ENCODE measurements around the gene NAPG. TPM values are rescaled to one million over a fixed set of nuclear protein-coding genes. Genes with fewer than 3 reads are reported as not detected.

Gene NAPG
- total RNA-seq, 1 donor from 2014 or later: 33.2 TPM

DNA sequence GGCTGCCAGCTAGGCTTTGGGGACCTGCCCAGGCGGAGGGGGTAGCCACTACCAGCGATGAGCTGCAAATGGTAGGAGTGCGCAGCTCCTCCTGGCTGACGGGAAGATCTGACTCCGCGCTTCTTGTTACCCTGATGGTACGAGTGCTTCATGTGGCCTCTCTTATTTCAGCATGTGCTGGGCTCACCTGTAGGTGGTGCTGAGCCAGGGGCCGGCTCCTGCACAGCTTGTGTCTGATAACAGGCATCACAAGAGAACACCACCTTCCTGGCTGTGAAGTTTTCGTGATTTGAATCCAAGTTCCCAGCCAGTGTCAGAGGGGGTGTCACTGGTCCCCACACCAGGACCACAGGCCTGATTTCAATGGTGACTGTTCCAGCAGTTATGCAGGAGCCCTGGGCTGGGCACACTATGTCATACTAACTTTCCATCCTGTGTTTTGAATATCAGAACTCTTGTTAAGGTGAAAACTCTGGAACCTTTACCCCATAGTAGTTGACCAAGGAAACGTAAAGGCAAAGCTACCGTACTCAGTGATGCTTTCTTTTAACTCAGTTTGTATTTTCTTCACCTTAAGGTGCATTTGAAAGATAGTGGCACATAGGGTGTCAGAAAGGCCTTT, 43.4 kb upstream of the NAPG start:
- Histone ChIP-seq H3K79me2 (ENCODE audit: insufficient read depth, low read length) (no peaks in the 10 kb centered on the region), H3K4me1 (ENCODE audit: insufficient read depth, low read length) (no peaks in the 10 kb centered on the region), H4K20me1 (ENCODE audit: insufficient read depth, low read length) (no peaks in the 10 kb centered on the region), H3K9ac (ENCODE audit: low read length) (no peak overlapping the region), H3K27ac (ENCODE audit: low read depth, low read length) (no peak overlapping the region), H3K27me3 (ENCODE audit: insufficient read depth, low read length) (peaks cover 2% of the 10 kb centered on the region), H2AFZ (ENCODE audit: low read depth, low read length) (no peak overlapping the region), H3K4me3 (ENCODE audit: insufficient read depth, low read depth, low read length) (no peak overlapping the region), H3K4me2 (ENCODE audit: low read length) (no peak overlapping the region), H3K36me3 (ENCODE audit: insufficient read depth, low read length) (no peaks in the 10 kb centered on the region), H3K9me3 (ENCODE audit: insufficient read depth, low read depth, low read length) (no peaks in the 10 kb centered on the region)
- no peak for DNase-seq (ENCODE audit: low read depth)
- Mint-ChIP-seq H3K27me3 (ENCODE audit: low read depth, unreplicated experiment) (peaks cover 3% of the 10 kb centered on the region), H3K4me3 (ENCODE audit: unreplicated experiment) (no peak overlapping the region), H3K9me3 (ENCODE audit: unreplicated experiment) (peaks cover 8% of the 10 kb centered on the region), H3K4me1 (ENCODE audit: low read depth, unreplicated experiment) (no peaks in the 10 kb centered on the region), H3K36me3 (ENCODE audit: low read depth, unreplicated experiment) (no peaks in the 10 kb centered on the region), H3K27ac (ENCODE audit: unreplicated experiment) (no peak overlapping the region)
- no peak for FAIRE-seq
- TF ChIP-seq EZH2 (IDR thresholded peaks at IDR 0.05; ENCODE audit: insufficient read depth, low read length): no peak
- TF ChIP-seq, protein P1, sequence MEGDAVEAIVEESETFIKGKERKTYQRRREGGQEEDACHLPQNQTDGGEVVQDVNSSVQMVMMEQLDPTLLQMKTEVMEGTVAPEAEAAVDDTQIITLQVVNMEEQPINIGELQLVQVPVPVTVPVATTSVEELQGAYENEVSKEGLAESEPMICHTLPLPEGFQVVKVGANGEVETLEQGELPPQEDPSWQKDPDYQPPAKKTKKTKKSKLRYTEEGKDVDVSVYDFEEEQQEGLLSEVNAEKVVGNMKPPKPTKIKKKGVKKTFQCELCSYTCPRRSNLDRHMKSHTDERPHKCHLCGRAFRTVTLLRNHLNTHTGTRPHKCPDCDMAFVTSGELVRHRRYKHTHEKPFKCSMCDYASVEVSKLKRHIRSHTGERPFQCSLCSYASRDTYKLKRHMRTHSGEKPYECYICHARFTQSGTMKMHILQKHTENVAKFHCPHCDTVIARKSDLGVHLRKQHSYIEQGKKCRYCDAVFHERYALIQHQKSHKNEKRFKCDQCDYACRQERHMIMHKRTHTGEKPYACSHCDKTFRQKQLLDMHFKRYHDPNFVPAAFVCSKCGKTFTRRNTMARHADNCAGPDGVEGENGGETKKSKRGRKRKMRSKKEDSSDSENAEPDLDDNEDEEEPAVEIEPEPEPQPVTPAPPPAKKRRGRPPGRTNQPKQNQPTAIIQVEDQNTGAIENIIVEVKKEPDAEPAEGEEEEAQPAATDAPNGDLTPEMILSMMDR (IDR thresholded peaks at IDR 0.05; ENCODE audit: insufficient read depth, low read depth, low read length): no peak

GRCh38 chr18:10482985-10483949, 42.6 kb upstream of the NAPG start:
- FAIRE-seq (no peak), DNase-seq (ENCODE audit: low read depth) (no peak)
- Histone ChIP-seq H3K9me3 (ENCODE audit: insufficient read depth, low read depth, low read length) (no peaks in the 10 kb centered on the region), H3K36me3 (ENCODE audit: insufficient read depth, low read length) (no peaks in the 10 kb centered on the region), H3K9ac (ENCODE audit: low read length) (no peak overlapping the region), H4K20me1 (ENCODE audit: insufficient read depth, low read length) (no peaks in the 10 kb centered on the region), H3K4me1 (ENCODE audit: insufficient read depth, low read length) (no peaks in the 10 kb centered on the region), H3K4me3 (ENCODE audit: insufficient read depth, low read depth, low read length) (no peak overlapping the region), H3K4me2 (ENCODE audit: low read length) (no peak overlapping the region), H3K79me2 (ENCODE audit: insufficient read depth, low read length) (no peaks in the 10 kb centered on the region), H3K27me3 (ENCODE audit: insufficient read depth, low read length) (peaks cover 2% of the 10 kb centered on the region), H3K27ac (ENCODE audit: low read depth, low read length) (no peak overlapping the region), H2AFZ (ENCODE audit: low read depth, low read length) (no peak overlapping the region)
- TF ChIP-seq, protein P1 (IDR thresholded peaks at IDR 0.05; ENCODE audit: insufficient read depth, low read depth, low read length): no peak
- TF ChIP-seq EZH2 (IDR thresholded peaks at IDR 0.05; ENCODE audit: insufficient read depth, low read length): no peak
- H3K27ac Mint-ChIP-seq (ENCODE audit: unreplicated experiment): no peak overlapping the region
- no peaks in the 10 kb centered on the region for H3K36me3 Mint-ChIP-seq (ENCODE audit: low read depth, unreplicated experiment)
- no peak overlapping the region for H3K4me3 Mint-ChIP-seq (ENCODE audit: unreplicated experiment)
- peaks cover 3% of the 10 kb centered on the region for H3K27me3 Mint-ChIP-seq (ENCODE audit: low read depth, unreplicated experiment)
- peaks cover 4% of the 10 kb centered on the region for H3K4me1 Mint-ChIP-seq (ENCODE audit: low read depth, unreplicated experiment)
- peaks cover 8% of the 10 kb centered on the region for H3K9me3 Mint-ChIP-seq (ENCODE audit: unreplicated experiment)

All from astrocyte (in vitro differentiated cells and primary cell).